ENCODE data around the gene IL31RA. TPM values are rescaled to one million over a fixed set of nuclear protein-coding genes. Genes with fewer than 3 reads are reported as not detected.

Gene IL31RA
- total RNA-seq, 4 donors from 2014 or later = not detected

DNA sequence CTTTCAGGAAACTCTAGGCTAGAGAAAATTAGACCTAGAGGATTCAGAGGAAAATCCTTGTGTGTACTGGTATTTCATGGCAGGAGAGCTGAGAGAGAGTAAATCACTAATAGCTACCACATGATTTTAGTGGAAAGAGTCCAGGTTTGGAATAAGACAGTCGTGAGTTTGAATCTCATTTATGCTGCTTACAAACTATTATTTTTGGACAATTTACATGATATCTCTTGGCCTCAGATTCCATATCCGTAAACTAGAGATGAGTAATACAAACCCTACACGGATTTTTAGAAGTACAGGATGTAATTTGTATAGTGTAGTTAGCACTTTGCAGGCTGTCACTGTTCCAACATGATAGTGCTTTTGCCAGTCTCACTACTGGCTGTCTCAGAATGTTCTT lies 2.7 kb downstream of the IL31RA start:
- in situ Hi-C loops (cut with MboI; ENCODE audit: low pct_ligation_motif_present in 1 of 4, low pct_unique_long_range_greater_than_20kb in 1 of 4, low sequenced_read_pairs in 3 of 4) (no loop called here), intact Hi-C loops (cut with DNase I; ENCODE audit: low total_unique reads) (no loop called here)
- DNase-seq = no peak
- H3K4me1 ChIP-seq = no peaks in the 10 kb centered on the region
- TF ChIP-seq POLR2AphosphoS5 (IDR thresholded peaks at IDR 0.05) (no peak), POLR2A (IDR thresholded peaks at IDR 0.05) (no peak), EP300 (IDR thresholded peaks at IDR 0.05; ENCODE audit: low read depth) (no peak)
- TF ChIP-seq, protein P1, sequence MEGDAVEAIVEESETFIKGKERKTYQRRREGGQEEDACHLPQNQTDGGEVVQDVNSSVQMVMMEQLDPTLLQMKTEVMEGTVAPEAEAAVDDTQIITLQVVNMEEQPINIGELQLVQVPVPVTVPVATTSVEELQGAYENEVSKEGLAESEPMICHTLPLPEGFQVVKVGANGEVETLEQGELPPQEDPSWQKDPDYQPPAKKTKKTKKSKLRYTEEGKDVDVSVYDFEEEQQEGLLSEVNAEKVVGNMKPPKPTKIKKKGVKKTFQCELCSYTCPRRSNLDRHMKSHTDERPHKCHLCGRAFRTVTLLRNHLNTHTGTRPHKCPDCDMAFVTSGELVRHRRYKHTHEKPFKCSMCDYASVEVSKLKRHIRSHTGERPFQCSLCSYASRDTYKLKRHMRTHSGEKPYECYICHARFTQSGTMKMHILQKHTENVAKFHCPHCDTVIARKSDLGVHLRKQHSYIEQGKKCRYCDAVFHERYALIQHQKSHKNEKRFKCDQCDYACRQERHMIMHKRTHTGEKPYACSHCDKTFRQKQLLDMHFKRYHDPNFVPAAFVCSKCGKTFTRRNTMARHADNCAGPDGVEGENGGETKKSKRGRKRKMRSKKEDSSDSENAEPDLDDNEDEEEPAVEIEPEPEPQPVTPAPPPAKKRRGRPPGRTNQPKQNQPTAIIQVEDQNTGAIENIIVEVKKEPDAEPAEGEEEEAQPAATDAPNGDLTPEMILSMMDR (IDR thresholded peaks at IDR 0.05) = no peak
- no peaks in the 10 kb centered on the region for H3K36me3 ChIP-seq
- no peaks in the 10 kb centered on the region for H3K27me3 ChIP-seq
- no peaks in the 10 kb centered on the region for H3K9me3 ChIP-seq
- 61 to 66% methylated on average over 3 of the region's 3 CpGs for WGBS, 2 donors (ENCODE audit: low coverage in 1 of 2)
- H3K4me3 ChIP-seq = no peak overlapping the region
- H3K27ac ChIP-seq = no peak overlapping the region

DNA sequence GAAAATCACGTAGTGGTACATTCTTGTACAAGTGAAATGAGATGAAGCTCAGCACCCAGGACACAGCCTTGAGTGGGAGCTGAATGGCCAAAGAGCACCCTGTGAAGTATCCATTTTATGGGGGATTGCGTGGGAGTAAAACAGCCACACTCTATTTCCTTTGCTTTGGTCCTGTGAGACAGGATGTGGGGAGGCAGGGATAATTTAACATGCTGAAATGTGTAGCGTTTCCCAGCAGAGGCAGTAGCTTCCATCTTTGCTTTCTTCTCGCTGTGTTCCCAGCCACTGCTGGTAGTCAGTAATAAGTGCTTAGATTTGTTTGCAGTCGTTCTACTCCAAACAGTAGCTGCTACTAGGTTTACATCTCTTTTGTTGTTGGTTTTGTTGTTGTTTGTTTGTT lies 4.4 kb downstream of the IL31RA start:
- in situ Hi-C loops (cut with MboI; ENCODE audit: low pct_ligation_motif_present in 1 of 4, low pct_unique_long_range_greater_than_20kb in 1 of 4, low sequenced_read_pairs in 3 of 4) (no loop called here), intact Hi-C loops (cut with DNase I; ENCODE audit: low total_unique reads) (no loop called here)
- WGBS, 2 donors (ENCODE audit: low coverage in 1 of 2) = 52 to 56% methylated on average over 5 of the region's 5 CpGs
- Histone ChIP-seq H3K27me3 (no peaks in the 10 kb centered on the region), H3K4me3 (no peak overlapping the region), H3K4me1 (no peaks in the 10 kb centered on the region), H3K36me3 (no peaks in the 10 kb centered on the region), H3K27ac (no peak overlapping the region), H3K9me3 (no peaks in the 10 kb centered on the region)
- TF ChIP-seq POLR2A (IDR thresholded peaks at IDR 0.05) (no peak), POLR2AphosphoS5 (IDR thresholded peaks at IDR 0.05) (no peak), EP300 (IDR thresholded peaks at IDR 0.05; ENCODE audit: low read depth) (no peak)
- TF ChIP-seq, protein P1 (IDR thresholded peaks at IDR 0.05) = no peak
- no peak for DNase-seq

DNA sequence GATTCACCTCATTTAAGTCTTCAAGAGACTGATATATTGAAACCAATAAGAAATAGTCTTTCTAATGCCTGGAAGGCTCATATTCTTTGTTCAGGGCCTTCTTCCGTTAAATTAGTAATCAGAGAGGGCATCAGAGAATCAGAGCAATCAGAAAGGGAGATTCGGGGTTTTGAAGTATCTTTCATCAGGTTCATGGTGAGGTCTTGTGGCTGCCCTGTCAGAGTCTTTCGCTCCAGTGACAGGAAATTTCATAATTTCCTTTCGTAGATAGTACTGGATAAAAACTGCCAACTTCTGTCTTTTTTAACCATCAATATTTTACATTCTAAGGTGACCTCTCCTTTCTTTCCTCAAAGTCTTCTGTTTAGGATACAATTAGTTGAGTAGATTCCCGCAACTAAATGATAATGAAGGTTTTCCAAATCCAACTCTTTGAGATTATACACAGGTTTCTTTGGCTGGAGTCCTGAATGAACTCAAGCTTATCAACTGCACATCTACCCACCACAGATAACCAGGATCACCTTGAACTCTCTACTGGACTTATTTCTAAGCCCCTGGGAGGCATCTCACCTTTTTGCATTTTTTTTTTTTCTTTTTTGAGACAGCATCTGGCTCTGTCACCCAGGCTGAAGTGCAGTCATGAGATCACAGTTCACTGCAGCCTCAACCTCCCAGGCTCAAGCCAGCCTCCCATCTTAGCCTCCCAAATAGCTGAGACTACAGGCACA lies 5.5 kb downstream of the IL31RA start:
- no peak for DNase-seq
- 74 to 82% methylated on average over 4 to 5 of the region's 5 CpGs for WGBS, 2 donors (ENCODE audit: low coverage in 1 of 2)
- Histone ChIP-seq H3K4me3 (no peak overlapping the region), H3K9me3 (no peaks in the 10 kb centered on the region), H3K4me1 (no peaks in the 10 kb centered on the region), H3K27me3 (no peaks in the 10 kb centered on the region), H3K27ac (no peak overlapping the region), H3K36me3 (no peaks in the 10 kb centered on the region)
- intact Hi-C loops (cut with DNase I; ENCODE audit: low total_unique reads) (no loop called here), in situ Hi-C loops (cut with MboI; ENCODE audit: low pct_ligation_motif_present in 1 of 4, low pct_unique_long_range_greater_than_20kb in 1 of 4, low sequenced_read_pairs in 3 of 4) (no loop called here)
- TF ChIP-seq POLR2AphosphoS5 (IDR thresholded peaks at IDR 0.05) (no peak), POLR2A (IDR thresholded peaks at IDR 0.05) (no peak)
- TF ChIP-seq, protein P1 (IDR thresholded peaks at IDR 0.05) = no peak

DNA sequence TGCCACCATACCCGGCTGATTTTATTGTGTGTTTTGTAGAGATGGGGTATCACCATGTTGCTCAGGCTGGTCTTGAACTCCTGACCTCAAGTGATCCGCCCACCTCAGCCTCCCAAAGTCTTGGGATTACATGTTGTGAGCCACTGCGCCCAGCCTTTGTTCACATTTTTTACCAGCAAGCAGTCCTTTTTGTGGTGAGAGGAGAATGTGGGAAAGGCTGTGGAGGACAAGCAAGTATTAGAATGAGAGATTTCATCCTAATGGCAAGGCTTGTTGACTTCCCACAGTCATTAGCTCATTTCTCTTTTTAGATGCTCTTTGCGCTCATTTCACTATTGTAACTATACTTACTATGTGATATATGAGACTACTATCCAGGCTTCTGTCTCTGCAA lies 6.1 kb downstream of the IL31RA start:
- intact Hi-C loops (cut with DNase I; ENCODE audit: low total_unique reads) = no loop called here

More for the DNA sequence above, 6.1 kb downstream of the IL31RA start:
- no peak overlapping the region for H3K4me3 ChIP-seq
- no peak overlapping the region for H3K27ac ChIP-seq
- no peaks in the 10 kb centered on the region for H3K9me3 ChIP-seq
- no peak for DNase-seq
- H3K36me3 ChIP-seq = no peaks in the 10 kb centered on the region
- no peaks in the 10 kb centered on the region for H3K27me3 ChIP-seq
- TF ChIP-seq POLR2A (IDR thresholded peaks at IDR 0.05) (no peak), POLR2AphosphoS5 (IDR thresholded peaks at IDR 0.05) (no peak), EP300 (IDR thresholded peaks at IDR 0.05; ENCODE audit: low read depth) (no peak)
- TF ChIP-seq, protein P1 (IDR thresholded peaks at IDR 0.05) = no peak
- in situ Hi-C loops (cut with MboI; ENCODE audit: low pct_ligation_motif_present in 1 of 4, low pct_unique_long_range_greater_than_20kb in 1 of 4, low sequenced_read_pairs in 3 of 4) = no loop called here
- WGBS, 2 donors (ENCODE audit: low coverage in 1 of 2) = 70 to 87% methylated on average over 3 to 4 of the region's 4 CpGs
- H3K4me1 ChIP-seq = no peaks in the 10 kb centered on the region

Data from transverse colon (tissue), 4 donors.